Spleen (tissue), 11 donors: ENCODE data around the gene C19orf12. TPM values are rescaled to one million over a fixed set of nuclear protein-coding genes. Genes with fewer than 3 reads are reported as not detected.

ENCODE experiments used
- DNase-seq: peaks from one replicate; pipeline ENCODE4 v3.0.0-alpha.2; 2020
- H3K27ac ChIP-seq, 8 donors: fragments of 200-600 bp; sonication (generic) in 7 of 8; 1 replicate in 4 of 8; 2 replicates in 4 of 8; pipeline versions ENCODE4 v1.5.0 to v1.8.0; 2016 to 2021; ENCODE audit warnings: inconsistent platforms in 4 of 8, mild to moderate bottlenecking in 4 of 8, moderate library complexity in 1 of 8
- H3K27me3 ChIP-seq, 7 donors: fragments of 200-600 bp; sonication (generic) in 6 of 7; replicated peaks in 1 of 7; 1 replicate in 4 of 7; 2 replicates in 3 of 7; pipeline versions ENCODE4 v1.5.0 to v1.8.0; 2016 to 2021; ENCODE audit warnings: inconsistent platforms in 3 of 7, mild to moderate bottlenecking in 1 of 7
- H3K36me3 ChIP-seq, 6 donors: fragments of 200-600 bp; sonication (generic) in 5 of 6; 1 replicate in 4 of 6; 2 replicates in 2 of 6; pipeline versions ENCODE4 v1.5.0 to v1.8.0; 2016 to 2021; ENCODE audit warnings: inconsistent platforms in 2 of 6
- H3K4me1 ChIP-seq, 6 donors: fragments of 200-600 bp; sonication (generic) in 5 of 6; 1 replicate in 3 of 6; 2 replicates in 3 of 6; pipeline versions ENCODE4 v1.5.0 to v1.8.0; 2016 to 2021; ENCODE audit warnings: inconsistent platforms in 3 of 6
- H3K4me3 ChIP-seq, 8 donors: fragments of 200-600 bp; sonication (generic) in 7 of 8; 1 replicate in 4 of 8; 2 replicates in 4 of 8; pipeline versions ENCODE4 v1.5.0 to v1.8.0; 2016 to 2021; ENCODE audit warnings: inconsistent platforms in 4 of 8, mild to moderate bottlenecking in 4 of 8, moderate library complexity in 2 of 8
- H3K9me3 ChIP-seq, 8 donors: fragments of 200-600 bp; sonication (generic) in 7 of 8; 1 replicate in 4 of 8; 2 replicates in 4 of 8; pipeline versions ENCODE4 v1.5.0 to v1.8.0; 2016 to 2021; ENCODE audit warnings: inconsistent platforms in 4 of 8
- POLR2AphosphoS5 ChIP-seq, 3 donors: sonication (generic); formaldehyde crosslinking; IDR thresholded peaks; one replicate each; pipeline ENCODE4 v1.5.1; 2017; ENCODE audit warnings: antibody characterized with exemption in 3 of 3
- WGBS, 5 donors: extraction: QIAGEN DNeasy Blood & Tissue Kit in 3 of 5; methylation state at CpG; one replicate each; pipeline versions ENCODE4 v1.1.5 to v1.1.7; 2013 to 2018; 5-methylcytosine and 5-hydroxymethylcytosine counted together
- intact Hi-C: fragments of 100-400 bp; cut with DNase I; formaldehyde crosslinking; loops from one replicate; pipeline ENCODE4 v1.15.0; 2023; ENCODE audit warnings: low total_unique reads
- polyA plus RNA-seq, 3 donors: library from polyadenylated mRNA; stranded (reverse); fragments of 200-250 nt; gene quantifications; one replicate each; pipeline ENCODE4 v1.2.1, GENCODE V29; 2013
- total RNA-seq, 7 donors: library from RNA; depleted of rRNA in 3 of 7; stranded (reverse); fragments of >200 nt in 3 of 7; fragmentation: NEBNext Ultra II Directional in 4 of 7; extraction: Animal tissue kit (Norgen Biotek cat#: 25700) in 4 of 7; gene quantifications; one replicate each; pipeline versions ENCODE4 v1.1.0 to v1.2.1, GENCODE V29; 2016 to 2021
- TF ChIP-seq, protein P1 (sequence below), 11 experiments: fragments of 200-600 bp in 7 of 11; fragments of 450-650 bp in 4 of 11; sonication (generic) in 4 of 11; IDR thresholded peaks in 8 of 11; conservative IDR thresholded peaks in 3 of 11; 1 replicate in 7 of 11; 2 replicates in 4 of 11; pipeline versions ENCODE4 v1.4.0 to v1.8.0; 2016 to 2021; ENCODE audit warnings: antibody characterized with exemption in 11 of 11, inconsistent platforms in 4 of 11, mild to moderate bottlenecking in 1 of 11
- donor health status: healthy with polysubstance abuse.
- donor health status: DM: no; HTN: no; CAD: no; lungs with moderate emphysema.
- donor health status: DM: no; HTN: no; CAD: no.
- donor health status: Bipolar disorder and iron deficiency.
- donor health status: healthy.
- donor health status: DM: no; HTN: no; CAD: no.
- donor health status: DM: yes; HTN: yes; CAD: no.

C19orf12 gene
- total and polyA plus RNA-seq, 10 donors = 13.8 to 36.9 (median 27.5) TPM

- TF ChIP-seq POLR2AphosphoS5 (IDR thresholded peaks at IDR 0.05) = peak in 1 of 3 donors; percentile 54
- TF ChIP-seq, protein P1, sequence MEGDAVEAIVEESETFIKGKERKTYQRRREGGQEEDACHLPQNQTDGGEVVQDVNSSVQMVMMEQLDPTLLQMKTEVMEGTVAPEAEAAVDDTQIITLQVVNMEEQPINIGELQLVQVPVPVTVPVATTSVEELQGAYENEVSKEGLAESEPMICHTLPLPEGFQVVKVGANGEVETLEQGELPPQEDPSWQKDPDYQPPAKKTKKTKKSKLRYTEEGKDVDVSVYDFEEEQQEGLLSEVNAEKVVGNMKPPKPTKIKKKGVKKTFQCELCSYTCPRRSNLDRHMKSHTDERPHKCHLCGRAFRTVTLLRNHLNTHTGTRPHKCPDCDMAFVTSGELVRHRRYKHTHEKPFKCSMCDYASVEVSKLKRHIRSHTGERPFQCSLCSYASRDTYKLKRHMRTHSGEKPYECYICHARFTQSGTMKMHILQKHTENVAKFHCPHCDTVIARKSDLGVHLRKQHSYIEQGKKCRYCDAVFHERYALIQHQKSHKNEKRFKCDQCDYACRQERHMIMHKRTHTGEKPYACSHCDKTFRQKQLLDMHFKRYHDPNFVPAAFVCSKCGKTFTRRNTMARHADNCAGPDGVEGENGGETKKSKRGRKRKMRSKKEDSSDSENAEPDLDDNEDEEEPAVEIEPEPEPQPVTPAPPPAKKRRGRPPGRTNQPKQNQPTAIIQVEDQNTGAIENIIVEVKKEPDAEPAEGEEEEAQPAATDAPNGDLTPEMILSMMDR (IDR thresholded peaks at IDR 0.05 in 8 of 11, conservative IDR thresholded peaks at IDR 0.05 in 3 of 11) = no peak
- WGBS, 5 donors = 80 to 88% (median 85%) methylated on average over 6 to 20 of the region's 20 CpGs
- peak overlapping the region in 4 of 8 donors; percentile 20 to 93 (median 86) for H3K27ac ChIP-seq
- H3K4me1 ChIP-seq = peaks cover 32 to 95% (median 85%) of the 10 kb centered on the region in 6 donors
- DNase-seq = peak; percentile 74
- no peak overlapping the region for H3K4me3 ChIP-seq
- H3K27me3 ChIP-seq = no peaks in the 10 kb centered on the region
- intact Hi-C loops = no loop called here
- H3K9me3 ChIP-seq = no peaks in the 10 kb centered on the region
- H3K36me3 ChIP-seq = peaks cover 5 to 54% (median 29%) of the 10 kb centered on the region in 6 donors
These were observed 36.5 kb downstream of the C19orf12 start for GRCh38 chr19:29678484-29679106.

- Histone ChIP-seq H3K36me3 (peaks cover 5 to 55% (median 29%) of the 10 kb centered on the region in 6 donors), H3K4me1 (peaks cover 43 to 100% (median 98%) of the 10 kb centered on the region in 6 donors), H3K9me3 (no peaks in the 10 kb centered on the region), H3K27me3 (no peaks in the 10 kb centered on the region), H3K27ac (peak overlapping the region in 6 of 8 donors; percentile 11 to 93 (median 60)), H3K4me3 (no peak overlapping the region)
- peak in 1 of 3 donors; percentile 53 for TF ChIP-seq POLR2AphosphoS5 (IDR thresholded peaks at IDR 0.05)
- TF ChIP-seq, protein P1 (IDR thresholded peaks at IDR 0.05 in 8 of 11, conservative IDR thresholded peaks at IDR 0.05 in 3 of 11) = no peak
- WGBS, 5 donors = 82 to 91% (median 85%) methylated on average over 13 to 23 of the region's 23 CpGs
- peak; percentile 72 for DNase-seq
- intact Hi-C loops = no loop called here
These were observed 37.9 kb downstream of the C19orf12 start for GRCh38 chr19:29677001-29677817.

DNA sequence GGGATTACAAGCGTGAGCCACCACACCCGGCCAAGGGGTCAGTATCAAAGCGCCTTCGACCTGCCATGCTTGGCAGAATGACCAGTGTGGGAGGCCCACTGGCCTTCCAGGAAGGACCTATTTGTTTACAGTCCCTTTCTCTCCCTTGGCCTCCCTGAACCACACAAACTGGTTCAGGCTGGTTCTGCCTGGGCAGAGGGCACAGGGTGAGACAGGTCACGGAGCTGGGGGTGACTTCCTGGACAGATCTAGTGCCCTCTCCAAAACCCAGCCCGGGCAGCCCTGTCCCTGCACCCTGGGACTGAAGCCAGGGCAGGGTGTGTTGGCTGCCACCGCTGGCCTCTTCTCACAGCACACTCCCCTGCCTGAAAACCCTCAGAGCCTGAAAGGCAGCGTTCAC lies 38.5 kb downstream of the C19orf12 start:
- intact Hi-C loops = no loop called here

More for the DNA sequence above, 38.5 kb downstream of the C19orf12 start:
- Histone ChIP-seq H3K4me3 (no peak overlapping the region), H3K4me1 (peaks cover 48 to 100% (median 98%) of the 10 kb centered on the region in 6 donors), H3K9me3 (no peaks in the 10 kb centered on the region), H3K27me3 (no peaks in the 10 kb centered on the region), H3K27ac (peak overlapping the region in 6 of 8 donors; percentile 11 to 93 (median 60)), H3K36me3 (peaks cover 5 to 55% (median 29%) of the 10 kb centered on the region in 6 donors)
- DNase-seq = peak; percentile 73
- WGBS, 5 donors = 56 to 72% (median 69%) methylated on average over 5 to 8 of the region's 8 CpGs
- TF ChIP-seq, protein P1 (IDR thresholded peaks at IDR 0.05 in 8 of 11, conservative IDR thresholded peaks at IDR 0.05 in 3 of 11) = no peak
